Measurements from ENCODE around the gene HTR2A. TPM values are rescaled to one million over a fixed set of nuclear protein-coding genes. Genes with fewer than 3 reads are reported as not detected.

Gene HTR2A
- total RNA-seq, 1 experiment from 2014 or later, result not detected

- H3K27ac ChIP-seq (ENCODE audit: low read length), result peak within 1 kb of the TSS; percentile 93
- H3K9me3 ChIP-seq (ENCODE audit: control insufficient read depth, insufficient read depth, low read depth, low read length), result no peaks in the 10 kb centered on the region
- peaks cover 2% of the 10 kb centered on the region for H3K36me3 ChIP-seq (ENCODE audit: control insufficient read depth, insufficient read depth, low read length)
- BruUV-seq (replicated peaks), result no TSS peak
- peak; percentile 27 for DNase-seq (ENCODE audit: low read depth, low spot score)
- intact Hi-C loops (cut with micrococcal nuclease; ENCODE audit: unreplicated experiment) (no loop called here), in situ Hi-C loops (cut with HindIII; ENCODE audit: low pct_unique_long_range_greater_than_20kb, low sequenced_read_pairs) (no loop called here)
- CTCF ChIA-PET, result no interaction called here
- TF ChIP-seq SIN3A (IDR thresholded peaks at IDR 0.05; ENCODE audit: borderline replicate concordance, insufficient read depth, low read depth, low read length), result no peak
- TF ChIP-seq POLR2AphosphoS5 (IDR thresholded peaks at IDR 0.05; ENCODE audit: low read depth, low read length), result peak; percentile 76
- TF ChIP-seq, protein P1, sequence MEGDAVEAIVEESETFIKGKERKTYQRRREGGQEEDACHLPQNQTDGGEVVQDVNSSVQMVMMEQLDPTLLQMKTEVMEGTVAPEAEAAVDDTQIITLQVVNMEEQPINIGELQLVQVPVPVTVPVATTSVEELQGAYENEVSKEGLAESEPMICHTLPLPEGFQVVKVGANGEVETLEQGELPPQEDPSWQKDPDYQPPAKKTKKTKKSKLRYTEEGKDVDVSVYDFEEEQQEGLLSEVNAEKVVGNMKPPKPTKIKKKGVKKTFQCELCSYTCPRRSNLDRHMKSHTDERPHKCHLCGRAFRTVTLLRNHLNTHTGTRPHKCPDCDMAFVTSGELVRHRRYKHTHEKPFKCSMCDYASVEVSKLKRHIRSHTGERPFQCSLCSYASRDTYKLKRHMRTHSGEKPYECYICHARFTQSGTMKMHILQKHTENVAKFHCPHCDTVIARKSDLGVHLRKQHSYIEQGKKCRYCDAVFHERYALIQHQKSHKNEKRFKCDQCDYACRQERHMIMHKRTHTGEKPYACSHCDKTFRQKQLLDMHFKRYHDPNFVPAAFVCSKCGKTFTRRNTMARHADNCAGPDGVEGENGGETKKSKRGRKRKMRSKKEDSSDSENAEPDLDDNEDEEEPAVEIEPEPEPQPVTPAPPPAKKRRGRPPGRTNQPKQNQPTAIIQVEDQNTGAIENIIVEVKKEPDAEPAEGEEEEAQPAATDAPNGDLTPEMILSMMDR (IDR thresholded peaks at IDR 0.05), result no peak
- POLR2A ChIA-PET, result interaction anchor here (0.7 kb wide), 1 partner anchor 963 kb away, joined by 4 read pairs; no protein-coding TSS in a partner anchor
- ATAC-seq, result peak; percentile 96
- H3K4me3 ChIP-seq (ENCODE audit: low read depth in 2 of 2, low read length in 2 of 2), result peak within 1 kb of the TSS; percentile 75 to 81
- H3K4me1 ChIP-seq (ENCODE audit: control insufficient read depth, insufficient read depth, low read length), result peaks cover 7% of the 10 kb centered on the region
- no peaks in the 10 kb centered on the region for H3K27me3 ChIP-seq (ENCODE audit: control insufficient read depth, insufficient read depth, low read length)
Measured at GRCh38 chr13:46796515-46797474, 100.1 kb downstream of the HTR2A start, which contains the start of gene ESD. Gene ESD, minus strand, starts transcription at chr13:46797161. Its CDS starts 5,748 bp downstream, at chr13:46791413.

DNA sequence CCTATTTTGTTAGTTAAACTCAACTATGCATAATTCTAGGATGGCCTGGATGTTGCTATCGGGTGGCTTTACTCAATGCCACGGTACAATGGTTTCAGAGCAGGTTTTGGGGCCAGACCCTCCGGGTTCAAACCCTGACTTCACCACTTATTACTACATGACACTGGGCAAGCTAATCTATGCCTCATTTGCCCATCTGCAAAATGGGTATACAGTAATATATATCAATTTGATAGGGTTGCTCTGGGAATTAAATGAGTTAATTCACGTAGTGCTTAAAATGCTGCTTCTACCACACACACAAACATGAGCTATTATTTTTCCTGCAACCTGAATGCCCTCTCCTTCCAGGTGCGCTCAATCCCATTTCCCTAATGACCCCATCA lies 100.7 kb downstream of the HTR2A start:
- Histone ChIP-seq H3K4me3 (ENCODE audit: low read depth in 2 of 2, low read length in 2 of 2) (peak overlapping the region; percentile 75 to 81), H3K9me3 (ENCODE audit: control insufficient read depth, insufficient read depth, low read depth, low read length) (no peaks in the 10 kb centered on the region), H3K36me3 (ENCODE audit: control insufficient read depth, insufficient read depth, low read length) (peaks cover 7% of the 10 kb centered on the region), H3K27ac (ENCODE audit: low read length) (peak overlapping the region; percentile 93), H3K4me1 (ENCODE audit: control insufficient read depth, insufficient read depth, low read length) (peaks cover 7% of the 10 kb centered on the region), H3K27me3 (ENCODE audit: control insufficient read depth, insufficient read depth, low read length) (no peaks in the 10 kb centered on the region)
- TF ChIP-seq POLR2AphosphoS5 (IDR thresholded peaks at IDR 0.05; ENCODE audit: low read depth, low read length), result no peak
- TF ChIP-seq, protein P1 (IDR thresholded peaks at IDR 0.05), result no peak
- TF ChIP-seq TCF7L2 (IDR thresholded peaks at IDR 0.05; ENCODE audit: low read depth, low read length), result no peak
- no peak for TF ChIP-seq REST (IDR thresholded peaks at IDR 0.05; ENCODE audit: insufficient read depth in 1 of 2, low read depth in 2 of 2, low read length in 1 of 2)
- no peak for TF ChIP-seq SIN3A (IDR thresholded peaks at IDR 0.05; ENCODE audit: borderline replicate concordance, insufficient read depth, low read depth, low read length)
- POLR2A ChIA-PET, result no interaction called here
- CTCF ChIA-PET, result no interaction called here
- BruUV-seq (replicated peaks), result no TSS peak
- intact Hi-C loops (cut with micrococcal nuclease; ENCODE audit: unreplicated experiment), result no loop called here
- DNase-seq (ENCODE audit: low read depth, low spot score) (no peak), ATAC-seq (no peak)
- in situ Hi-C loops (cut with HindIII; ENCODE audit: low pct_unique_long_range_greater_than_20kb, low sequenced_read_pairs), result no loop called here
